ENCODE measurements around the gene SVEP1.

- TF ChIP-seq ISL2 (CRISPR knock-in tag; IDR thresholded peaks at IDR 0.05) (no peak), NCOR1 (IDR thresholded peaks at IDR 0.05; ENCODE audit: borderline replicate concordance, low read length) (no peak), ZNF557 (CRISPR knock-in tag; IDR thresholded peaks at IDR 0.05) (no peak), NFE2L1 (CRISPR knock-in tag; IDR thresholded peaks at IDR 0.05; ENCODE audit: borderline replicate concordance) (no peak), NBN (conservative IDR thresholded peaks at IDR 0.05) (no peak), ATF2 (CRISPR knock-in tag; IDR thresholded peaks at IDR 0.05) (no peak), ZNF382 (CRISPR knock-in tag; IDR thresholded peaks at IDR 0.05; ENCODE audit: borderline replicate concordance) (no peak), POLR2AphosphoS5 (IDR thresholded peaks at IDR 0.05; ENCODE audit: low read depth, low read length) (no peak), RFX5 (IDR thresholded peaks at IDR 0.05; ENCODE audit: low read depth, low read length) (no peak), CTCF (CRISPR knock-in tag; IDR thresholded peaks at IDR 0.05) (no peak), SAP130 (CRISPR knock-in tag; IDR thresholded peaks at IDR 0.05; ENCODE audit: low read depth) (no peak), EEA1 (CRISPR knock-in tag; IDR thresholded peaks at IDR 0.05; ENCODE audit: borderline replicate concordance) (no peak)
Measured at GRCh38 chr9:110328763-110329162, 250.8 kb downstream of the SVEP1 start.

Data from HepG2 (cell line).